Keratinocyte (primary cell): ENCODE data around the gene GPR31. TPM values are rescaled to one million over a fixed set of nuclear protein-coding genes. Genes with fewer than 3 reads are reported as not detected.
"Not testable (repeated sequence)": the region's sequence is repeated elsewhere in the genome, so short reads cannot be mapped to it uniquely, and the experiment has no call there.

Source experiments
- DNase-seq: peaks from one replicate; pipeline ENCODE4 v3.0.0-alpha.2; 2011; ENCODE audit warnings: low read depth, missing footprints, low spot score
- FAIRE-seq: peaks from 2 replicates; lab custom pipeline; 2011; peaks lifted over from hg19 to GRCh38; lab: Jason Lieb, UNC
- H2AFZ ChIP-seq: 2 replicates; pipeline ENCODE4 v1.6.0; 2012; ENCODE audit warnings: low read length, control low read depth, inconsistent platforms; ENCODE audit not compliant: control insufficient read depth
- H3K27ac ChIP-seq: 2 replicates; pipeline ENCODE4 v1.5.1; 2011; ENCODE audit warnings: low read length; ENCODE audit not compliant: control insufficient read depth, insufficient read depth
- H3K27me3 ChIP-seq: 3 replicates; pipeline ENCODE4 v1.6.0; 2011; ENCODE audit warnings: low read length; ENCODE audit not compliant: control insufficient read depth, insufficient read depth; ENCODE audit errors: extremely low read depth
- H3K36me3 ChIP-seq, 2 experiments: 2 replicates in 1 of 2; 3 replicates in 1 of 2; pipeline ENCODE4 v1.5.1; 2011; ENCODE audit warnings: low read length in 2 of 2, mild to moderate bottlenecking in 1 of 2; ENCODE audit not compliant: control insufficient read depth in 2 of 2, insufficient read depth in 2 of 2; ENCODE audit errors: extremely low read depth in 1 of 2
- H3K4me1 ChIP-seq: 3 replicates; pipeline ENCODE4 v1.5.1; 2011; ENCODE audit warnings: low read length; ENCODE audit not compliant: control insufficient read depth, insufficient read depth; ENCODE audit errors: extremely low read depth
- H3K4me2 ChIP-seq: 3 replicates; pipeline ENCODE4 v1.6.0; 2011; ENCODE audit warnings: low read depth, low read length; ENCODE audit not compliant: control insufficient read depth, insufficient read depth; ENCODE audit errors: extremely low read depth
- H3K4me3 ChIP-seq, 3 experiments: fragments of 200-600 bp in 1 of 3; sonication (generic) in 1 of 3; 2 replicates in 2 of 3; 3 replicates in 1 of 3; pipeline ENCODE4 v1.5.1; 2011 to 2016; ENCODE audit warnings: low read length in 3 of 3, mild to moderate bottlenecking in 3 of 3, control low read depth in 2 of 3, inconsistent platforms in 1 of 3, low read depth in 1 of 3, mixed read lengths in 1 of 3, mixed run types in 1 of 3, moderate library complexity in 1 of 3; ENCODE audit not compliant: control insufficient read depth in 2 of 3, insufficient read depth in 2 of 3; ENCODE audit errors: extremely low read depth in 1 of 3
- H3K79me2 ChIP-seq: 2 replicates; pipeline ENCODE4 v1.6.0; 2012; ENCODE audit warnings: low read length; ENCODE audit not compliant: control insufficient read depth, insufficient read depth
- H3K9ac ChIP-seq: 3 replicates; pipeline ENCODE4 v1.6.0; 2011; ENCODE audit warnings: low read length; ENCODE audit not compliant: control insufficient read depth, insufficient read depth; ENCODE audit errors: extremely low read depth
- H3K9me1 ChIP-seq: 3 replicates; pipeline ENCODE4 v1.6.0; 2011; ENCODE audit warnings: low read length; ENCODE audit not compliant: control insufficient read depth, insufficient read depth; ENCODE audit errors: extremely low read depth
- H3K9me3 ChIP-seq: 2 replicates; pipeline ENCODE4 v1.5.1; 2012; ENCODE audit warnings: low read depth, low read length; ENCODE audit not compliant: control insufficient read depth
- H4K20me1 ChIP-seq: 3 replicates; pipeline ENCODE4 v1.6.0; 2011; ENCODE audit warnings: low read length; ENCODE audit not compliant: control insufficient read depth, insufficient read depth; ENCODE audit errors: extremely low read depth
- dilution Hi-C: fragments of 300-500 bp; cut with MboI; formaldehyde crosslinking; loops from one replicate; pipeline ENCODE4 v1.7.0; 2020; ENCODE audit warnings: low sequenced_read_pairs; ENCODE audit not compliant: extremely low pct_ligation_motif_present
- polyA plus RNA-seq, 5 experiments: library from polyadenylated mRNA; depleted of rRNA in 3 of 5; stranded (reverse) in 3 of 5; stranded (forward) in 1 of 5; unstranded in 1 of 5; fragments of >200 nt; gene quantifications; 1 replicate in 1 of 5; 2 replicates in 3 of 5; 3 replicates in 1 of 5; pipeline versions ENCODE4 v1.2.1 to v1.2.3, GENCODE V29; 2011 to 2012; ENCODE audit warnings: missing spikeins in 2 of 5, low read depth in 1 of 5, low replicate concordance in 1 of 5

The GPR31 gene
- polyA plus RNA-seq, 1 donor (not counting 4 experiments of a cell fraction or from before 2014, with no cell fraction given) = not detected

DNA sequence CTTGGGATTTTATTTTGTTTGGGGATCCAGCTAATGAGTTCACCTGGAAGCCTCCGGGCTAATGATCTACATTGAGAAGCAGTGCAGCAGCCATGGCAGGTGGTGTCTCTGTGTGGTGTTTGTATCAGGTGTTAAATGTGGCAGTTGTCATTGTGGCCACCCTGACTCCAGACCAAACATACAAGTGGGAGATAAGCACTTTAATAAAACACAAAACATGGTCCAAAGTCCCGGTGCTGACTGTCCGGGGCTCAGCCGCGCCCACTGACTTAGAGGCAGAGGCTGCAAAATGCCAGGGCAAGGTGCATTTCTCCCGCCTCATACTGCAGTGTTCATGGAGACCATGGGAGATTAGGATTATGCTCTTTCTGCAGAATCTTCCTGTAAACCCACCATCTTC lies 23.6 kb upstream of the GPR31 start:
- H3K4me1 ChIP-seq, H3K27ac ChIP-seq, H2AFZ ChIP-seq, H4K20me1 ChIP-seq, H3K9ac ChIP-seq, H3K9me1 ChIP-seq, H3K27me3 ChIP-seq, H3K4me2 ChIP-seq, dilution Hi-C loops, H3K9me3 ChIP-seq, H3K4me3 ChIP-seq, H3K79me2 ChIP-seq, DNase-seq, H3K36me3 ChIP-seq, FAIRE-seq: not testable (repeated sequence)

GRCh38 chr6:167180086-167180485 lies 22.3 kb upstream of the GPR31 start:
- H3K9me1 ChIP-seq, H3K27me3 ChIP-seq, H2AFZ ChIP-seq, H4K20me1 ChIP-seq, H3K4me1 ChIP-seq, FAIRE-seq, DNase-seq, H3K27ac ChIP-seq, dilution Hi-C loops, H3K4me3 ChIP-seq, H3K4me2 ChIP-seq, H3K9ac ChIP-seq, H3K79me2 ChIP-seq, H3K36me3 ChIP-seq, H3K9me3 ChIP-seq: not testable (repeated sequence)

- H3K9me3 ChIP-seq, H4K20me1 ChIP-seq, H3K36me3 ChIP-seq, H3K27ac ChIP-seq, FAIRE-seq, H3K4me1 ChIP-seq, H3K9ac ChIP-seq, H3K4me2 ChIP-seq, H3K79me2 ChIP-seq, dilution Hi-C loops, H3K4me3 ChIP-seq, H2AFZ ChIP-seq, H3K27me3 ChIP-seq, DNase-seq, H3K9me1 ChIP-seq: not testable (repeated sequence)
Observed at GRCh38 chr6:167178896-167179655, 21.3 kb upstream of the GPR31 start.

GRCh38 chr6:167177271-167177670 lies 19.5 kb upstream of the GPR31 start:
- H3K9me1 ChIP-seq, H3K36me3 ChIP-seq, H3K4me3 ChIP-seq, H3K9ac ChIP-seq, H3K9me3 ChIP-seq, H3K4me2 ChIP-seq, dilution Hi-C loops, FAIRE-seq, H3K27me3 ChIP-seq, H4K20me1 ChIP-seq, H3K27ac ChIP-seq, H3K4me1 ChIP-seq, H3K79me2 ChIP-seq, DNase-seq, H2AFZ ChIP-seq: not testable (repeated sequence)

- H3K4me3 ChIP-seq, DNase-seq, FAIRE-seq, H3K79me2 ChIP-seq, H2AFZ ChIP-seq, dilution Hi-C loops, H3K9me3 ChIP-seq, H3K9me1 ChIP-seq, H4K20me1 ChIP-seq, H3K27ac ChIP-seq, H3K36me3 ChIP-seq, H3K4me2 ChIP-seq, H3K4me1 ChIP-seq, H3K9ac ChIP-seq, H3K27me3 ChIP-seq: not testable (repeated sequence)
Observed at GRCh38 chr6:167172011-167172410, 14.2 kb upstream of the GPR31 start.
